Frontal cortex (tissue), 4 donors: ENCODE results near the gene CDH2. TPM values are rescaled to one million over a fixed set of nuclear protein-coding genes. Genes with fewer than 3 reads are reported as not detected.
A peak's percentile ranks its signal among the peaks of the same experiment; 100 is the strongest.

ENCODE experiments used
- DNase-seq, 2 donors: peaks; one replicate each; pipeline ENCODE4 v3.0.0; 2012; ENCODE audit warnings: low spot score in 2 of 2
- FAIRE-seq: peaks from 2 replicates; lab custom pipeline; 2012; peaks lifted over from hg19 to GRCh38; lab: Jason Lieb, UNC
- total RNA-seq: library from RNA; depleted of rRNA; stranded (reverse); fragments of >200 nt; gene quantifications from one replicate; pipeline ENCODE4 v1.2.3, GENCODE V29; 2014
- donor health status: control.
- donor health status: control.
- donor health status: control.

CDH2 gene
- total RNA-seq, 1 donor from 2014 or later = 215 TPM

GRCh38 chr18:28062443-28062842 lies 114.5 kb downstream of the CDH2 start:
- DNase-seq (no peak), FAIRE-seq (no peak)

GRCh38 chr18:28059861-28060260 lies 117.1 kb downstream of the CDH2 start:
- FAIRE-seq = no peak
- no peak for DNase-seq

- FAIRE-seq = no peak
- no peak for DNase-seq
Measured at GRCh38 chr18:28050545-28050944, 126.4 kb downstream of the CDH2 start.

- FAIRE-seq (no peak), DNase-seq (no peak)
Measured at GRCh38 chr18:28048612-28049011, 128.3 kb downstream of the CDH2 start.

- DNase-seq (no peak), FAIRE-seq (no peak)
Measured at GRCh38 chr18:28045880-28046279, 131.1 kb downstream of the CDH2 start.

- no peak for FAIRE-seq
Measured at GRCh38 chr18:28045176-28045810, 131.6 kb downstream of the CDH2 start.

GRCh38 chr18:28044036-28044435 lies 132.9 kb downstream of the CDH2 start:
- no peak for FAIRE-seq
- DNase-seq = no peak

More at GRCh38 chr18:28045176-28045810, 131.6 kb downstream of the CDH2 start:
- DNase-seq = no peak

- DNase-seq (no peak), FAIRE-seq (no peak)
Measured at GRCh38 chr18:28043631-28044030, 133.3 kb downstream of the CDH2 start.

- FAIRE-seq (no peak), DNase-seq (no peak)
Measured at GRCh38 chr18:28041366-28041765, 135.6 kb downstream of the CDH2 start.

- DNase-seq (no peak), FAIRE-seq (no peak)
Measured at GRCh38 chr18:28040716-28041115, 136.2 kb downstream of the CDH2 start.

GRCh38 chr18:28040211-28040610 lies 136.7 kb downstream of the CDH2 start:
- DNase-seq (no peak), FAIRE-seq (no peak)

GRCh38 chr18:28039691-28040090 lies 137.2 kb downstream of the CDH2 start:
- no peak for FAIRE-seq
- DNase-seq = no peak

GRCh38 chr18:28039078-28039477 lies 137.9 kb downstream of the CDH2 start:
- DNase-seq (no peak), FAIRE-seq (no peak)

GRCh38 chr18:28036488-28036887 lies 140.4 kb downstream of the CDH2 start:
- FAIRE-seq = no peak
- DNase-seq = no peak

- no peak for FAIRE-seq
- DNase-seq = no peak
Measured at GRCh38 chr18:28034567-28034966, 142.4 kb downstream of the CDH2 start.

GRCh38 chr18:28032177-28032576 lies 144.8 kb downstream of the CDH2 start:
- FAIRE-seq = no peak
- no peak for DNase-seq

GRCh38 chr18:28030458-28030857 lies 146.5 kb downstream of the CDH2 start:
- FAIRE-seq (no peak), DNase-seq (no peak)

GRCh38 chr18:28027755-28028154 lies 149.2 kb downstream of the CDH2 start:
- no peak for FAIRE-seq
- no peak for DNase-seq

GRCh38 chr18:28019425-28020108 lies 157.4 kb downstream of the CDH2 start:
- FAIRE-seq = no peak
- no peak for DNase-seq

- no peak for DNase-seq
- FAIRE-seq = no peak
Measured at GRCh38 chr18:28018351-28018750, 158.6 kb downstream of the CDH2 start.

GRCh38 chr18:28015671-28016070 lies 161.3 kb downstream of the CDH2 start:
- DNase-seq = no peak
- no peak for FAIRE-seq

- no peak for DNase-seq
- FAIRE-seq = peak; percentile 75
Measured at GRCh38 chr18:28013066-28013465, 163.9 kb downstream of the CDH2 start.
